ENCODE data around the gene WDR7.

WDR7 gene

GRCh38 chr18:56953428-56954198 is 302.5 kb downstream of the WDR7 start:
- no peaks in the 10 kb centered on the region for H3K27me3 ChIP-seq (ENCODE audit: low read depth, low read length)
- H3K4me2 ChIP-seq (ENCODE audit: low read length): no peak overlapping the region
- H3K4me1 ChIP-seq (ENCODE audit: low read length): peaks cover 8% of the 10 kb centered on the region; the same call in 1 of the 2 replicates
- no peak overlapping the region for H3K27ac ChIP-seq (ENCODE audit: low read length)
- H3K9me3 ChIP-seq (ENCODE audit: insufficient read depth, low read length): no peaks in the 10 kb centered on the region
- no peak overlapping the region for H3K9ac ChIP-seq (ENCODE audit: low read length)
- H4K20me1 ChIP-seq (ENCODE audit: insufficient read depth, low read length): no peaks in the 10 kb centered on the region
- no peak overlapping the region for H2AFZ ChIP-seq (ENCODE audit: low read depth, low read length)
- no peaks in the 10 kb centered on the region for H3K79me2 ChIP-seq (ENCODE audit: low read length)
- no peak overlapping the region for H3K4me3 ChIP-seq (ENCODE audit: low read length)
- TF ChIP-seq EZH2phosphoT487 (IDR thresholded peaks at IDR 0.05; ENCODE audit: low read depth): no peak
- no peak for TF ChIP-seq CTCF (IDR thresholded peaks at IDR 0.05; ENCODE audit: low read depth, low read length)
- H3K36me3 ChIP-seq (replicated peaks; ENCODE audit: low read depth, low read length): no peaks in the 10 kb centered on the region

GRCh38 chr18:56955490-56955889 is 304.3 kb downstream of the WDR7 start:
- Histone ChIP-seq H2AFZ (ENCODE audit: low read depth, low read length) (no peak overlapping the region), H3K4me2 (ENCODE audit: low read length) (no peak overlapping the region), H3K79me2 (ENCODE audit: low read length) (no peaks in the 10 kb centered on the region), H3K27ac (ENCODE audit: low read length) (no peak overlapping the region), H3K9me3 (ENCODE audit: insufficient read depth, low read length) (no peaks in the 10 kb centered on the region), H3K4me1 (ENCODE audit: low read length) (peaks cover 8% of the 10 kb centered on the region; the same call in 1 of the 2 replicates), H4K20me1 (ENCODE audit: insufficient read depth, low read length) (no peaks in the 10 kb centered on the region), H3K27me3 (ENCODE audit: low read depth, low read length) (no peaks in the 10 kb centered on the region), H3K36me3 (replicated peaks; ENCODE audit: low read depth, low read length) (no peaks in the 10 kb centered on the region), H3K4me3 (ENCODE audit: low read length) (no peak overlapping the region), H3K9ac (ENCODE audit: low read length) (no peak overlapping the region)
- TF ChIP-seq EZH2phosphoT487 (IDR thresholded peaks at IDR 0.05; ENCODE audit: low read depth): no peak
- no peak for TF ChIP-seq CTCF (IDR thresholded peaks at IDR 0.05; ENCODE audit: low read depth, low read length)

GRCh38 chr18:56959120-56959519 is 308.0 kb downstream of the WDR7 start:
- Histone ChIP-seq H3K4me2 (ENCODE audit: low read length) (no peak overlapping the region), H3K4me3 (ENCODE audit: low read length) (no peak overlapping the region), H3K79me2 (ENCODE audit: low read length) (no peaks in the 10 kb centered on the region), H3K9ac (ENCODE audit: low read length) (no peak overlapping the region), H4K20me1 (ENCODE audit: insufficient read depth, low read length) (no peaks in the 10 kb centered on the region), H3K27me3 (ENCODE audit: low read depth, low read length) (no peaks in the 10 kb centered on the region), H3K36me3 (replicated peaks; ENCODE audit: low read depth, low read length) (no peaks in the 10 kb centered on the region), H2AFZ (ENCODE audit: low read depth, low read length) (no peak overlapping the region), H3K27ac (ENCODE audit: low read length) (no peak overlapping the region), H3K9me3 (ENCODE audit: insufficient read depth, low read length) (no peaks in the 10 kb centered on the region), H3K4me1 (ENCODE audit: low read length) (0 out of 2 replicates have a peak, but pooled peaks cover 3% of the 10 kb centered on the region)
- TF ChIP-seq CTCF (IDR thresholded peaks at IDR 0.05; ENCODE audit: low read depth, low read length): no peak
- TF ChIP-seq EZH2phosphoT487 (IDR thresholded peaks at IDR 0.05; ENCODE audit: low read depth): no peak

GRCh38 chr18:56962322-56962721 is 311.2 kb downstream of the WDR7 start:
- H3K27me3 ChIP-seq (ENCODE audit: low read depth, low read length): no peaks in the 10 kb centered on the region
- H3K36me3 ChIP-seq (replicated peaks; ENCODE audit: low read depth, low read length): no peaks in the 10 kb centered on the region
- no peak overlapping the region for H3K27ac ChIP-seq (ENCODE audit: low read length)
- no peaks in the 10 kb centered on the region for H4K20me1 ChIP-seq (ENCODE audit: insufficient read depth, low read length)
- H3K4me3 ChIP-seq (ENCODE audit: low read length): no peak overlapping the region
- H3K4me2 ChIP-seq (ENCODE audit: low read length): no peak overlapping the region
- H3K9me3 ChIP-seq (ENCODE audit: insufficient read depth, low read length): no peaks in the 10 kb centered on the region
- H3K4me1 ChIP-seq (ENCODE audit: low read length): no peaks in the 10 kb centered on the region
- no peak for TF ChIP-seq EZH2phosphoT487 (IDR thresholded peaks at IDR 0.05; ENCODE audit: low read depth)
- no peak for TF ChIP-seq CTCF (IDR thresholded peaks at IDR 0.05; ENCODE audit: low read depth, low read length)
- H3K79me2 ChIP-seq (ENCODE audit: low read length): no peaks in the 10 kb centered on the region
- no peak overlapping the region for H2AFZ ChIP-seq (ENCODE audit: low read depth, low read length)
- H3K9ac ChIP-seq (ENCODE audit: low read length): no peak overlapping the region

Data from OCI-LY3 (cell line).